CD4-positive, alpha-beta T cell treated with Interleukin-17A for 1 hour (primary cell): Measurements from ENCODE around the gene FAM89B.

ENCODE experiments used
- DNase-seq: peaks from one replicate; pipeline ENCODE4 v3.0.0-alpha.2; 2020

FAM89B gene

DNA sequence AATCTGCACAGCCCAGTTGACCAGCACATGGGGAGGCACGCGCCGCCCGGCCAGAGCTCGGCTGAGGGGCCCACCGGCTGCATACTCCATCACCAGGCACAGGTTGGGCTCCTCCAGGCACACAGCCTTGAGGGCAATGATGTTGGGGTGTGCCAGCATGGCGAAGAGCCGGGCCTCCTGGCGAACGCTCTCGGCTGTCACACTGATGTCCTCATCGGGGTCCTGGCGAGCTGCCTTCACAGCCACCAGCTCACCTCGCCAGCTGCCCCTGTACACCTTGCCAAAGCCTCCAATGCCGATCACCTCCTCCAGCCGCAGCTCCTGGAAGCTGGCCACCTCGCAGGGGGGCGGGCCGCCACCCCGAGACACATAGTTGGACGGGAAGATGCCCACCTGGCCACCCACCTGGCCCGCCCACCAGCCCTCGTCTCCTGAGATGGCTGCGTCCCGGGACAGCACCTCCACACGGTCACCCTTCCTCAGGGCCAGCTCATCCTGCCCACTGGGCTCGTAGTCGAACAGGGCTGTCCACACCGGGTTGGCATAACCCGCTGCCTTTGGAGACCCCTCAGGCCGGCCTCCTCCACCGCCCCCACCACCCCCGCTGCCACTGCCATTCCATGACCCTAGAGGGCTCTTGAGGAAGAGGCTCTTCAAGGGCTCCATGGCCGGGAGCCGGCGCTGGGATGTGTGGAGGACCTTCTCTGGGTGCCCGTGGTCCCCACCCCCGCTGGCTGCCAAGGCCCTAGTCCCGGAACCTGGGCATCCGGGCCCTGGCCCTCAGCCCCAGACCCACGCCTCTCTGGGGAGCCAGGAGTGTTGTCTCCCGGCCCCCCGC is 41.0 kb downstream of the FAM89B start:
- DNase-seq, result no peak

DNA sequence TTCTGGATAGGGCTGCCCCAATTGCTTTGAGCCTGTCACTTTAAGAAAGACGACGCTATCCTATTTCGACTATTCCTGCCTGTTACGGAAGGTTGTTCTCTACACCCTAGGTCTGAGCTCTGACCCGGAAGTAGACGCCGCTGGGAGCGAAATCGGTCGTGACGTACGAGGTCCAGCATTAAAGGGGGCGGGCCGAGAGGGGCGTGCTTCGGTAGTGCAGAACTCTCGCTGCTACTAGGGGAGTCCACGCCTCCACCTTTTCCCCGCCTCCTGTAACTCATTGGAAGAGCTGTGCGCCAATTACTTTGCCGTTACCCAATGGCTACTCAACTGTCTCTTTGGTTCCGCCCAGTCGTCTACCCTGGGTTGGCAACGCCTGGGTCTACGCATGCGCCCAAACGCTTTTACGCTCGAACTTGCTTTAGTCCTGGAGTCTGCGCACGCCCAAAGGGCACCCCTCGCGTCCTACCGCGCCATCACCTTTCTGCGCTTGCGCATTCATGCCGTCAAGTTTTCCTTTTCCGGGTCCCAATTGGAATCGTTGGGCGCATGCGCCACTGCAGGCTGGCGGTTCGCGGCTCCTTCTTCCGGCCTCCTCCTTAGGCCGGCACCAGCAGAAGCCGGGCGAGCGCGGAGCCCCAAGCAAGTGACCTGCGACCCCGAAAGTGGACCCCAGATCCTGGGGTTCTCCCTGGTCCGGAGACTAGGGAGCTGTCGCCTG is 43.1 kb downstream of the FAM89B start, which contains the start of gene PCNX3:
Gene PCNX3 (plus strand): TSS at position 548 of the 721 bp plus-strand sequence. CDS start 536 bp downstream, outside the sequence.
- DNase-seq, result peak; percentile 100

DNA sequence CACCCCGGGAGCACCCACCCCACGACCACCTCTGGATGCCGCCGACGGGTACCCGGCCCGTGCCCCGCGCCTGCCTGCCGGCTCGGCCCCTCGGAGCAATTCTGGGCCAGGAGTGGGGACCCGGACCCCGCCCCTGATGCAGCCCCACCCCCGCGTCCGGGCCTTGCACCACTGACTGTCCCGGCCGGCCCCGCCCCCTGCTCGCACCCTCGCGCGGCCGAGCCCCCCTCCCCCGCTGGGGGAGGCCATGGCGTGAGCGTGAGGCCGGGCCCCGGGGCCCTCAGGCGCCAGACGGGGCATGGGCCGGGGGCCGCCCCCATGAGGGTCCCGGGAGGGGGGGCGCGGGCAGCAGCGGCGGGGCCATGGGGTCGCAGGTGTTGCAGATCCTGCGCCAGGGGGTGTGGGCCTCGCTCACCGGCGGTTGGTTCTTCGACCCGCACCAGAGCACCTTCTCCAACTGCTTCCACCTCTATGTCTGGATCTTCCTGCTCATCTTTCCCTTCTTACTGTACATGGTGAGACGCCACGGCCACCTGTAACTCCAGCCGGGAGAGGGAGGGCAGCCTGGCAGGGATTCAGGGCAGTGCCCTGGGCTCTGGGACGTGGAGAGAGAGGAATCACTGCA is 43.7 kb downstream of the FAM89B start:
- no peak for DNase-seq

DNA sequence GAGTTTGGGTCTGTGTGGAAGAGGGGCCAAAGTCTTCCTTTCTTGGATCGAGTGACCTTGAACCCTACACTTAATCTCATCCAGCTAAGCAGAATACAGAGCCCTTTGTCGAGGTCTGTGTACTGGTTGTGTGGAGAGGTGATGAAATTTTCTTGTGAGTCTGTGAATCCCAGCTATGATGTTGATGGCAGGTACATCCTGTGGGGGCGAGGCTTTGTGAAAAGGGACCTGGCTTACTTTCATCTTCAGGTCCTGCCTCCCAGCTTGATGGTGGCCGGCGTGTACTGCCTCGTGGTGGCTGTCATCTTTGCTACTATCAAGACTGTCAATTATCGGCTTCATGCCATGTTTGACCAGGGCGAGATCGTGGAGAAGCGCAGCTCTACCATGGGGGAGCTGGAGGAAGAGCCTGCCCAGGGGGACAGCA is 44.2 kb downstream of the FAM89B start:
- no peak for DNase-seq

DNA sequence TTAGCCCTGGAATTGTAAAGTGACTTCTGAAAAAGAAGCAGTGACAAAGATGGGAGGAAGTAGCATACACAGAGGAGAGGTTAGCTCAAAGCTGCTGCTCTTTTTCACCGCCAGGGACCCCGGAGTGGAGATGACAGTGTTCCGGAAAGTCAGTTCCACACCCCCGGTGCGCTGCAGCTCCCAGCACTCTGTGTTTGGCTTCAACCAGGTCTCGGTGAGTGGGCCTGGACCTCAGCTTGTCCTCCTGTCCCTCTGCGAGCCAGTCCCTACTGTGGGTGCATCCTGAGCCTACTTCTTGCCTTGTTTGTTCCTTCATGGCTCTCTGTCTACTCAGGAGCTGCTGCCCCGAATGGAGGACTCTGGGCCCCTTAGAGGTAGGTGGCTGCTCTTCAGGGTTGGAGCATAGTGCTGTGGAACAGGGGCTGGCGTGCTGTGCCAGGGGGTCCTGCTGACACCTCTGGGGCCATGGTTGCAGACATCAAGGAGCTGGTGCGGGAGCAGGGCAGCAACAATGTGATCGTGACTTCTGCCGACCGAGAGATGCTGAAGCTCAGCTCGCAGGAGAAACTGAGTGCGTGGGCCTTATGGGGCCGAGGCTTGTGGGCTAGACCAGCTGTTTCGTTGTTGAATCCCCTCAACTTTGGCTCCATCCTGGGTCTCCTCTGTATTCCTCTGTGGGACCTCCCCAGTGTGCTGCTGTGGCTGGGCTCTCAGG is 45.0 kb downstream of the FAM89B start:
- DNase-seq, result no peak

DNA sequence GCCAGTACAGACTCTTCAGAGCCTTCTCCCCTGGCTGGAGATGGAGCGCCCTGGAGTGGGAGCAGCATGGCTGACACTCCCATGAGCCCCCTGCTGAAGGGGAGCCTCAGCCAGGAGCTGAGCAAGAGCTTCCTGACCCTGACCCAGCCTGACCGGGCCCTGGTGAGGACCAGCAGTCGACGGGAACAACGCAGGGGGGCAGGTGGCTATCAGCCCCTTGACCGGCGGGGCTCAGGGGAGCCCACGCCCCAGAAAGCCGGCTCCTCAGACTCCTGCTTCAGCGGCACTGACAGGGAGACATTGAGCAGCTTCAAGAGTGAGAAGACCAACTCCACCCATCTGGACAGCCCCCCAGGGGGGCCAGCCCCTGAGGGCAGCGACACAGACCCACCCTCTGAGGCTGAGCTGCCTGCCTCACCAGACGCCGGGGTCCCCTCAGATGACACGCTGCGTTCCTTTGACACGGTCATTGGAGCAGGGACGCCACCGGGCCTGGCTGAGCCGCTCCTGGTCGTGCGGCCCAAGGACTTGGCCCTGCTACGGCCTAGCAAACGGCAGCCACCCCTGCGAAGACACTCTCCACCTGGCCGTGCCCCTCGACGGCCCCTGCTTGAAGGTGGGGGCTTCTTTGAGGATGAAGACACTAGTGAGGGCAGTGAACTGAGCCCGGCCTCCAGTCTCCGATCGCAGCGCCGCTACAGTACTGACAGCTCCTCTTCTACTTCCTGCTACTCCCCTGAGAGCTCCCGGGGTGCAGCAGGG is 45.8 kb downstream of the FAM89B start:
- no peak for DNase-seq

DNA sequence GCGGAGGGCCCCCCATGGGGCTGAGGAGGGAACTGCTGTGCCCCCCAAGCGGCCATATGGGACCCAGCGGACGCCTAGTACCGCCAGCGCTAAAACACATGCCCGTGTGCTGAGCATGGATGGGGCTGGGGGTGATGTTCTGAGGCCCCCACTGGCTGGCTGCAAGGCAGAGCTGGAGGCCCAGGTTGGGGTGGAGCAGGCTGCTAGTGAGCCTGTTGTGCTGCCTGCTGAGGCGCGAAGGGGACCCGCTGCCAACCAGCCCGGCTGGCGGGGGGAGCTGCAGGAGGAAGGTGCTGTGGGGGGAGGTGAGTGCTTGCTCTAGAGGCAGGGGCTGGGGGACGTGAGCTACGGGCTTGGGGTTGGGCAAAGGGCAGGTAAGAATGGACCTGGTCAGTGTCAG is 46.4 kb downstream of the FAM89B start:
- no peak for DNase-seq

DNA sequence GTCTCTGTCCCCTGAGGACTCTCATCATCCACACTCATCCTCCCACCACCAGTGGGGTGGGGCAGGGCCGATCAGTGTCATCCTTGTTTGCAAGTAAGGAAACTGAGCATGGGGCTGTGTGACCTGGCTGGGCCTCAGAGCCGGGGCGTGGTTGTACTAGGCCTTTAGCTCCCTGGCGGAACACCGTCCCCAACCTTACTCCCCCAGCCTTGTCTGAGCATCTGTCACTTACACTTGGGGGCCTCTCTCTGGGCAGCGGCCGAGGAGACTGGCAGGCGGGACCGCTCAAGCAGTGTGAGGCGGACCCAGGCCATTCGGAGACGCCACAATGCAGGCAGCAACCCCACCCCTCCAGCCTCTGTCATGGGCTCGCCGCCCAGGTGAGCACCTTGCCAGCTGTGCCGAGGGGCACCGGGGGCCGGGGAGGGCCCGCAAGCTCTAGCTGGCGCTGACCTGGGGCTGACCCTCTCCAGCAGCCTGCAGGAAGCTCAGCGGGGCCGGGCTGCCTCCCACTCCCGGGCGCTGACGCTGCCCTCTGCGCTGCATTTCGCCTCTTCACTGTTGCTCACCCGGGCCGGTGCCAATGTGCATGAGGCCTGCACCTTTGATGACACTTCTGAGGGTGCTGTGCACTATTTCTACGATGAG is 47.1 kb downstream of the FAM89B start:
- DNase-seq, result no peak

DNA sequence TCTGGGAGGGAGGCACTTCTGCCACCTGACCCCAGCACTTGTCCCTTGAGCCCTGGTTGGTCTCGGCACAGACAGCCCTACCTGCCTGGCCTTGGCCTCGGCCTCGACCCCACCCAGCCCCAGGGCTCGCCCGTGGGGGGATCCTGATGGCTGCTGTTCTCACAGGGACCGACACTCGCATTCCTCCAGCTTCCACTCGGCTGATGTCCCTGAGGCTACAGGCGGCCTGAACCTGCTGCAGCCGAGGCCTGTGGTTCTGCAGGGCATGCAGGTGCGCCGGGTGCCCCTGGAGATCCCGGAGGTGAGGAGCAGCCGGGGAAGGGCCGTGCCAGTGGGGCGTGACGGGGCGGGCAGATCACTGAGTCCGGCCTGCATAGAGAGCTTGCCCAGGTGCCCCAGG is 48.3 kb downstream of the FAM89B start:
- DNase-seq, result no peak

DNA sequence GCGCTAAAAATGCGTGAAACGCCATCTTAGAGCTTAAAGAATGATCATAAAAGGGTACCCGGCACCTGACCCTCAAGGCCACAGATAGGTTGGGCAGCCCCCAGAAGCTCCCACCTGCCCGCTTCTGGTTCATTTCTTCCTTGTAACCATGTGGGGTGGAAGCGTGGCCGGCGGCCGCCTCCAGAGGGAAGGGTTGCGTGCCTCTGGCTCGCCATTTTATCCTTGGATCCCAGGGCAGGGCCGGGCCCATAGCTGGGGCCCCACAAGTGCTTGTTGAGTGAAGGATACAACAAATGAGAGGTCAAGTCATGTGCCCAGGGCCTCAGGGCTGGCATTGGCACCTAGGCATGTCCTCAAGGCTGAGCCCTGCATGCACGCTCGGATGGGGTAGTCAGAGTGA is 49.1 kb downstream of the FAM89B start:
- no peak for DNase-seq

DNA sequence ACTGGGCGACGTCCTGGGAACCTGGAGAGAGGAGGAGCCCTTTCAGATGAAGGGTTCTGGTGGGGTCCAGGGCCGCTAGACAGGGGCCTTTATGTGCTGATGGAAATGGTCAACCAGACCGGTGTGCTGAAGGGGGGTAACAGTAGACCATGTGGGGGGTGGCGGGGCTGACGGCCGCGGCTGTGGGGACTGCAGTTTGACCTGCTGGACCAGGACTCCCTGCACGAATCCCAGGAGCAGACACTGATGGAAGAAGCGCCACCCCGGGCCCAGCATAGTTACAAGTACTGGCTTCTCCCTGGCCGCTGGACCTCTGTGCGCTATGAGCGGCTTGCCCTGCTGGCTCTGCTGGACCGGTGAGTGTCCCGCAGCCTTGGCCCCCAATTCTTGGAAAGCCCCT is 49.7 kb downstream of the FAM89B start:
- DNase-seq, result no peak

DNA sequence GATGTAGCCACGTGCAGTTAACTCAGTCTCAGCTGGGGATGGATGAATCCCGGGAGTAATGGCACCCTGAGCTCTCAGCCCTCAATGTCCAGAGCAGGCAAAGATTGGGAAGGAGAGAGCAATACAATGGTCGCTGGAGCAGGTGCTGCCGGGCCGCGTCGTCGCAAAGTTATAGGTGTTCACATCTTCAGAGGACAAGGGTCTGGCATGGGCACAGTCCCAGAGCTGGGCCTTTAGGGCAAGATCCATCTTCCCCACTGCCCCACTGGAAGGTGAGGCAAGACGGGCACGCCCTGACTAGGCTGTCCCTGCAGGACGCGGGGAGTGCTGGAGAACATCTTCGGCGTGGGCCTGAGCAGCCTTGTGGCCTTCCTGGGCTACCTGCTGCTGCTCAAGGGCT is 50.8 kb downstream of the FAM89B start:
- DNase-seq, result no peak
